HEK293T (cell line): ENCODE measurements around the gene CDHR2.

Experiments used
- BHLHE40 ChIP-seq: fragments of 450-650 bp; IDR thresholded peaks from 2 replicates; pipeline ENCODE4 v1.6.1; 2016; ENCODE audit warnings: mild to moderate bottlenecking, moderate library complexity, borderline replicate concordance
- ELF4 ChIP-seq: fragments of 450-650 bp; IDR thresholded peaks from 2 replicates; pipeline ENCODE4 v1.6.1; 2017; ENCODE audit warnings: antibody characterized with exemption
- FOXA1 ChIP-seq: fragments of 450-650 bp; IDR thresholded peaks from 2 replicates; pipeline ENCODE4 v1.6.1; 2016; ENCODE audit warnings: mild to moderate bottlenecking
- FOXK2 ChIP-seq: fragments of 450-650 bp; IDR thresholded peaks from 2 replicates; pipeline ENCODE4 v1.6.1; 2016; ENCODE audit warnings: mild to moderate bottlenecking
- FOXM1 ChIP-seq: fragments of 450-650 bp; IDR thresholded peaks from 2 replicates; pipeline ENCODE4 v1.6.1; 2017; ENCODE audit warnings: mild to moderate bottlenecking, borderline replicate concordance
- HDGF ChIP-seq: fragments of 450-650 bp; IDR thresholded peaks from 2 replicates; pipeline ENCODE4 v1.6.1; 2017; ENCODE audit warnings: antibody characterized with exemption, borderline replicate concordance
- LEF1 ChIP-seq: fragments of 450-650 bp; IDR thresholded peaks from 2 replicates; pipeline ENCODE4 v1.6.1; 2017; ENCODE audit warnings: mild to moderate bottlenecking, borderline replicate concordance
- PKNOX1 ChIP-seq: fragments of 450-650 bp; IDR thresholded peaks from 2 replicates; pipeline ENCODE4 v1.6.1; 2016
- SP1 ChIP-seq: fragments of 450-650 bp; IDR thresholded peaks from 2 replicates; pipeline ENCODE4 v1.6.1; 2017
- SUZ12 ChIP-seq: fragments of 450-650 bp; IDR thresholded peaks from 2 replicates; pipeline ENCODE4 v1.6.1; 2016; ENCODE audit warnings: mild to moderate bottlenecking
- TARDBP ChIP-seq: fragments of 450-650 bp; IDR thresholded peaks from 2 replicates; pipeline ENCODE4 v1.6.1; 2016
- ZNF384 ChIP-seq: fragments of 450-650 bp; IDR thresholded peaks from 2 replicates; pipeline ENCODE4 v1.6.1; 2016

- TF ChIP-seq SP1 (no peak), FOXM1 (no peak), BHLHE40 (no peak), ELF4 (no peak), FOXA1 (no peak), TARDBP (no peak), FOXK2 (no peak), HDGF (no peak), LEF1 (no peak), ZNF384 (no peak), PKNOX1 (no peak), SUZ12 (no peak)
Measured at GRCh38 chr5:176619203-176619568, 70.0 kb downstream of the CDHR2 start.
